Measurements from ENCODE around the gene ANKH.

- no peak for TF ChIP-seq CTCF (IDR thresholded peaks at IDR 0.05; ENCODE audit: low read depth, low read length, poor library complexity, severe bottlenecking)
- no peak for TF ChIP-seq EZH2phosphoT487 (IDR thresholded peaks at IDR 0.05; ENCODE audit: borderline replicate concordance, low read length)
Measured at GRCh38 chr5:14671414-14671813, 200.2 kb downstream of the ANKH start.

Data from DOHH2 (cell line).